Inflammatory macrophage treated with lipopolysaccharide for 4 hours (primary cell): Measurements from ENCODE around the gene HENMT1.

Experiments
- DNase-seq: peaks from one replicate; pipeline ENCODE4 v3.0.0-alpha.2; 2020

HENMT1 gene

DNA sequence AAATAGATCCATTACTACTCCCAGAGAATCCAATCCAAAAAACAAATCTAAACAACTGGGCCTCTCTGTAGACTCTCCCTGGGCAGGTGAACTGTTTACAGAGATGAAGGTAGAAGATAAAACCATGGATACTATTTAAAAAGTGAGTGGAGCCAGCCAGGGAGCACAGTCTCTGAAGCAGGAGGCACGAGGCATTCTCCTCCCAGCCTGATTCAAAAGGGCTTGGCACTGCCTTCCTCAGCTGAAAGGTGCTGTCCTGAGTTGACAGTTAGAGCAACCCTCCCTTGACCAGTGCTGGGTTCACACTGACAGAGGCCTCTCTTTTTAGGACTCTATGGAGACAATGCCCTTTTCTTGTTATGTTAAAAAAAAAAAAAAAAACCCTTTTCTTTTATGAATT lies 36.8 kb downstream of the HENMT1 start:
- no peak for DNase-seq

GRCh38 chr1:108617724-108618056 lies 43.2 kb downstream of the HENMT1 start:
- DNase-seq: no peak

- DNase-seq: no peak
Observed at GRCh38 chr1:108617008-108617723, 43.7 kb downstream of the HENMT1 start.

DNA sequence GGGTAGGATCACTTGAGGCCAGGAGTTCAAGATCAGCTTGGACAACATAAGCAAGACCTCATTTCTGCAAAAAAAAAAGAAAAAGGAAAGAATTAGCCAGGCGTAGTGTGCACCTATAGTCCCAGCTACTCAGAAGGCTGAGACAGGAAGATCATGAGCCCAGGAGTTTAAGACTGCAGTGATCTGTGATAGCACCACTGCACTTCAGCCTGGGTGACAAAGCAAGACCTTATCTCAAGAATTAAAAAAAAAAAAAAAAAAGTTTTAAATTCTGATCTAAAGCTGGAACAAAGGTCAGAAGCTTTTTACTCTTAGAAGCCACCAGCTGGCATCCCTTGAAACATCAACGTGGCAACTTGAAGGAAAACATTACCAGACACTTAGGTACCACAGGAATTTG lies 45.3 kb downstream of the HENMT1 start:
- DNase-seq: no peak

DNA sequence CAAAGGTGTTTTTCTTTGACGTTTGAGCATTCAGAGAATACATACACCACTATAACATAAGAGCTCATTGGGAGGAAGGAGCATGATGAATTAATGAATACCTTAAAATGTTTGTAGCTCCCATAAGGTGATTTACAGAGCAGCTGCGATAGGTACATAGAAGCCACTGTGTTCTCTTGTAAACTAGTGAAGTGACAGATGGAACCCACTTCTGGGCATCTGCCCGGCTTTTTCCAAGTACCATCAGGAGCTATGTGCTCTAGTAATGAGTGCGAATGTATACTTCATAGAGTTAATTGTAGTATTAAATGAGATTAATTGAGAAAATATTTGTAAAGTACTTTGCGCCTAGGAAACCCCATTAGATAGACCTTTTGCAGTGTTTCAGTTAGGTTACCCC lies 48.4 kb downstream of the HENMT1 start:
- no peak for DNase-seq

GRCh38 chr1:108611984-108612383 lies 48.9 kb downstream of the HENMT1 start:
- no peak for DNase-seq

DNA sequence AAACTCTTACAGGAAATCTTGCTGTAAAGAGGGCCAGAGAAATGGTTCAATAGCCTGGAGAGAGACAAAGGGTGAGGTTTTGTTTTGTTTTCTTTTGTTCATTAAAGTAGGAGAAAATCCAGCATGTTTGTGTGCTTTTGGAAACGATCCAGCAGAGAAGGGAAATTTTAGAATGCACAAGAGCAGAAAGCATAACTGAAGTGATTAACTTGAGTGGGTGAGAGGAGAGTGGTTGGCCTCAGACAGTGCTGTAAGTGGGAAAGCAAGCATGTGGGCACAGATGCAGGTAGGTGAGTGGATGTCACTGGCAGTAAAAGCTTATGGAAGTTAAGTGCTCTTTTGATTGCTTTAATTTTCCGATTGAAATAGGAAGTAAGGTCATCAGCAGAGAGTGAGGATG lies 50.8 kb downstream of the HENMT1 start:
- DNase-seq: no peak

- no peak for DNase-seq
Observed at GRCh38 chr1:108609483-108610049, 51.3 kb downstream of the HENMT1 start.

- no peak for DNase-seq
Observed at GRCh38 chr1:108606478-108606877, 54.4 kb downstream of the HENMT1 start.

DNA sequence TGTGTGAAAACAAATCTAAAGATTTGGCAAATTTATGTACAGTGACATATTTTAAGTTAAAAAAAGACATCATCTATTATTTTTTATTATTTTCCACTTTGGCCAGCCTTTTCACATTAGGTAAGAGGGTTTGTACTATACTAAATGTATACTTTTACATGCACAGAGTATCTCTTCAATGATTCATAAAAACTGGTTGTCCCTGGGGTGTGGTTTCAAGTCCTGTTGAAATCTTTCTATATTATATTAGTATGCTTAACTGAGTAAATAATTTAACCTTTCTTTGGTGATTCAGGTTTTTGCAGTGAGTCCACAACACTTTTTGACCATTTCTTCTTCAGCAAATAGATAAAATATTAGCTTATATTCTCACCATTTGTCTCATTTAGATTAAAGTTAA lies 55.3 kb downstream of the HENMT1 start:
- no peak for DNase-seq

- no peak for DNase-seq
Observed at GRCh38 chr1:108601708-108602410, 59.0 kb downstream of the HENMT1 start.

GRCh38 chr1:108600504-108600903 lies 60.4 kb downstream of the HENMT1 start:
- DNase-seq: no peak

DNA sequence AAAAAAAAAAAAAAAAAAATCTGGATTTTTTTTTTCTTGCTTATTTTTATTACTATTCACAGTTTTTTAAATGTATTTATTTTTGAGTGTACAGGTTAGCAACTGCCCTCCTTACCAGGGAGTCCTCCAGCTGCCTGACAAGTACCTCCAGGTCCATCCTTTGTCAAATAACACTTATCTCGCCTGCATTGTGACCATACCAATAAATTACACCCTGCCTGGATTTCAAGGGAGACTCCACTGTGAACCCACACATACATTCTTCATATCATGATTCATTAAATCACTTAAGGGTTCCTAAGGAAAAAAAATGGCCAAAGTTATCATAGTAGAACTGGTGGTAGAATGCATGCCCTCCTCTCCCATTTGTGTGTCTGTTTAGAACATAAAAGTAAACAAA lies 62.6 kb downstream of the HENMT1 start:
- no peak for DNase-seq
